Upper lobe of left lung (tissue), 4 donors: ENCODE measurements around the gene ITSN1.

Experiments
- EP300 ChIP-seq, 4 donors: sonication (generic); formaldehyde crosslinking; IDR thresholded peaks; one replicate each; pipeline ENCODE4 v1.5.1; 2017; ENCODE audit warnings: antibody characterized with exemption in 4 of 4, control low read depth in 2 of 4
- POLR2A ChIP-seq, 4 donors: fragments of 450-650 bp; IDR thresholded peaks; one replicate each; pipeline ENCODE4 v1.5.1; 2016 to 2017; ENCODE audit warnings: antibody characterized with exemption in 4 of 4, mild to moderate bottlenecking in 2 of 4
- POLR2AphosphoS5 ChIP-seq, 2 donors: sonication (generic); formaldehyde crosslinking; IDR thresholded peaks; one replicate each; pipeline ENCODE4 v1.5.1; 2017; ENCODE audit warnings: antibody characterized with exemption in 2 of 2
- TF ChIP-seq, protein P1 (sequence below), 6 experiments: fragments of 450-650 bp in 4 of 6; fragments of 200-600 bp in 2 of 6; sonication (generic) in 2 of 6; IDR thresholded peaks; one replicate each; pipeline ENCODE4 v1.5.1; 2016 to 2019; ENCODE audit warnings: antibody characterized with exemption in 6 of 6

DNA sequence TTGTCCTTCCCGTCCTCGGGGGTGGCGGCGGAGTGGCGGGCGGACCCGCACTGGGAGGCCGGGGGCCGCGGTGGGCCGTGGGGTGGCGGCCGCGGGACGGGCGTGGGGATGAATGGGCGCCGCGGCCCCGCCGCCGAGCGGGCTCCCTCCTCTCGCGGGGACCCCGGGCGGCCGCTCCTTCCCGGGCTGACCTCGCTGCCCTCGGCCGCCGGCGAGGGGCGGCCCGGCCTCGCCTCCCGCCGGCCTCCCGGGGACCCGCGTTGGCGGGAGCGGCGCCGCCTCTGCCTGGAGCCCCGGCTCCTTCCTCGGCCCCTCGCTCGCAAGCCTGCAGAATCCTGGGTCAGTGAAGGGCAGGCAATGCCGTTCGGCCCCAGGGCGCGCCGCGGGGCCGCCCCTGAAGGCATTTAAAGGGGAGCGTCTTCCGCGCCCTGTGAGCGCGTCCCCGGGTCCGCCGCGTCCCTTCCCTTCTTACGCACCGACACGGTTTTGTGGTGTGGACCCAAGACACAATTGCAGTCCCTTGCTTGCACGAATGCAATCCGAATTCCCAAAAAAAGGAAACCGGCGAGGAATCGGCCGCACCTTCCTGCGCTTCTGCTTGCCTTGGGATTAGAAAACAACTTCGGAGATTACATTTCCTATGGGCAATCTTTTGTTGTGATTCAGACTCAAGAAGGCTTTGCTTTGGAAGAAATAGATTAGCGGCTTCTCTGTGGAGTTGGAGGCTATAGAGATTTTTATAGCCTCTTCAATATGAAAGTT lies 776 bp downstream of the ITSN1 start:
- TF ChIP-seq EP300 (IDR thresholded peaks at IDR 0.05) (no peak), POLR2AphosphoS5 (IDR thresholded peaks at IDR 0.05) (no peak), POLR2A (IDR thresholded peaks at IDR 0.05) (no peak)
- TF ChIP-seq, protein P1, sequence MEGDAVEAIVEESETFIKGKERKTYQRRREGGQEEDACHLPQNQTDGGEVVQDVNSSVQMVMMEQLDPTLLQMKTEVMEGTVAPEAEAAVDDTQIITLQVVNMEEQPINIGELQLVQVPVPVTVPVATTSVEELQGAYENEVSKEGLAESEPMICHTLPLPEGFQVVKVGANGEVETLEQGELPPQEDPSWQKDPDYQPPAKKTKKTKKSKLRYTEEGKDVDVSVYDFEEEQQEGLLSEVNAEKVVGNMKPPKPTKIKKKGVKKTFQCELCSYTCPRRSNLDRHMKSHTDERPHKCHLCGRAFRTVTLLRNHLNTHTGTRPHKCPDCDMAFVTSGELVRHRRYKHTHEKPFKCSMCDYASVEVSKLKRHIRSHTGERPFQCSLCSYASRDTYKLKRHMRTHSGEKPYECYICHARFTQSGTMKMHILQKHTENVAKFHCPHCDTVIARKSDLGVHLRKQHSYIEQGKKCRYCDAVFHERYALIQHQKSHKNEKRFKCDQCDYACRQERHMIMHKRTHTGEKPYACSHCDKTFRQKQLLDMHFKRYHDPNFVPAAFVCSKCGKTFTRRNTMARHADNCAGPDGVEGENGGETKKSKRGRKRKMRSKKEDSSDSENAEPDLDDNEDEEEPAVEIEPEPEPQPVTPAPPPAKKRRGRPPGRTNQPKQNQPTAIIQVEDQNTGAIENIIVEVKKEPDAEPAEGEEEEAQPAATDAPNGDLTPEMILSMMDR (IDR thresholded peaks at IDR 0.05) = no peak
